HepG2 (cell line): ENCODE results near the gene BIRC3. TPM values are rescaled to one million over a fixed set of nuclear protein-coding genes. Genes with fewer than 3 reads are reported as not detected.
A peak's percentile ranks its signal among the peaks of the same experiment; 100 is the strongest.

Experiments used
- ATAC-seq: fragments of 200-7000 bp; cut with Tn5 transposase; 3 replicates; pipeline ENCODE4 v1.9.1; 2020; ENCODE audit warnings: mild to moderate bottlenecking, moderate library complexity
- BruUV-seq: library from RNA; stranded (reverse); fragments of 400-500 nt; replicated peaks from 2 replicates; lab custom pipeline; 2021; lab: Mats Ljungman, UMichigan
- CTCF ChIA-PET: fragments of 300-600 bp; formaldehyde crosslinking; extraction: SDS; loops from one replicate; lab custom pipeline; 2021; ENCODE audit warnings: low total read pairs, inconsistent platforms, low intra/inter-chr PET ratio; lab: Yijun Ruan, JAX
- POLR2A ChIA-PET: fragments of 350-600 bp; sonication (Branson Sonifier 250); formaldehyde crosslinking; loops from one replicate; lab custom pipeline; 2020; ENCODE audit warnings: antibody characterized with exemption, inconsistent platforms; lab: Yijun Ruan, JAX
- DNase-seq: peaks from one replicate; pipeline ENCODE4 v3.0.0-alpha.2; 2015; ENCODE audit warnings: low spot score
- FAIRE-seq: peaks from 3 replicates; lab custom pipeline; 2011; peaks lifted over from hg19 to GRCh38; lab: Jason Lieb, UNC
- H2AFZ ChIP-seq: one replicate; pipeline ENCODE4 v1.6.1; 2011; ENCODE audit warnings: low read length, inconsistent platforms
- H3K27ac ChIP-seq: fragments of 300-600 bp; 3 replicates; pipeline ENCODE4 v1.8.0; 2011; ENCODE audit warnings: mixed run types, mild to moderate bottlenecking, mixed read lengths, low read length, inconsistent platforms; ENCODE audit not compliant: insufficient read depth; ENCODE audit errors: extremely low read length
- H3K27me3 ChIP-seq, 2 experiments: fragments of 200-600 bp in 1 of 2; 2 replicates in 1 of 2; 3 replicates in 1 of 2; pipeline versions ENCODE4 v1.6.0 to v1.8.0; 2011; ENCODE audit warnings: low read length in 2 of 2, mild to moderate bottlenecking in 2 of 2, moderate library complexity in 2 of 2, inconsistent platforms in 1 of 2; ENCODE audit not compliant: insufficient read depth in 2 of 2, control insufficient read depth in 1 of 2
- H3K36me3 ChIP-seq, 2 experiments: fragments of 200-600 bp in 1 of 2; replicated peaks in 1 of 2; 2 replicates in 1 of 2; 3 replicates in 1 of 2; pipeline versions ENCODE4 v1.5.1 to v1.8.0; 2011; ENCODE audit warnings: low read length in 2 of 2, inconsistent platforms in 1 of 2; ENCODE audit not compliant: insufficient read depth in 2 of 2, control insufficient read depth in 1 of 2
- H3K4me1 ChIP-seq: 2 replicates; pipeline ENCODE4 v1.5.1; 2012; ENCODE audit warnings: low read length, inconsistent platforms; ENCODE audit not compliant: insufficient read depth
- H3K4me2 ChIP-seq: 2 replicates; pipeline ENCODE4 v1.6.0; 2011; ENCODE audit warnings: low read depth, low read length, inconsistent platforms
- H3K4me3 ChIP-seq, 3 experiments: fragments of 200-600 bp in 1 of 3; sonication (generic), shearing (Covaris generic) in 1 of 3; replicated peaks in 1 of 3; 2 replicates each; pipeline ENCODE4 v1.5.1; 2011 to 2016; ENCODE audit warnings: low read length in 3 of 3, inconsistent platforms in 2 of 3, low read depth in 2 of 3, mild to moderate bottlenecking in 2 of 3, control low read depth in 1 of 3, mixed read lengths in 1 of 3; ENCODE audit not compliant: insufficient read depth in 1 of 3
- H3K79me2 ChIP-seq: one replicate; pipeline ENCODE4 v1.6.1; 2011; ENCODE audit warnings: low read length, inconsistent platforms; ENCODE audit not compliant: insufficient read depth
- H3K9ac ChIP-seq: 2 replicates; pipeline ENCODE4 v1.6.0; 2011; ENCODE audit warnings: mild to moderate bottlenecking, low read depth, low read length, inconsistent platforms; ENCODE audit not compliant: insufficient read depth
- H3K9me3 ChIP-seq: 2 replicates; pipeline ENCODE4 v1.5.1; 2012; ENCODE audit warnings: mild to moderate bottlenecking, low read length
- H4K20me1 ChIP-seq: 2 replicates; pipeline ENCODE4 v1.6.0; 2011; ENCODE audit warnings: inconsistent platforms, mild to moderate bottlenecking, low read length, moderate library complexity; ENCODE audit not compliant: insufficient read depth
- FLYWCH1 ChIP-seq: sonication (generic); formaldehyde crosslinking; IDR thresholded peaks from 2 replicates; pipeline ENCODE4 v1.8.1; 2023; ENCODE audit warnings: mild to moderate bottlenecking, missing genetic modification reagents
- MTERF4 ChIP-seq: sonication (generic); formaldehyde crosslinking; IDR thresholded peaks from 2 replicates; pipeline ENCODE4 v1.8.0; 2023; ENCODE audit warnings: mild to moderate bottlenecking, missing genetic modification reagents
- POLR2A ChIP-seq, 2 experiments: IDR thresholded peaks; 2 replicates each; pipeline ENCODE4 v1.6.1; 2011; ENCODE audit warnings: low read depth in 2 of 2, low read length in 2 of 2, mild to moderate bottlenecking in 1 of 2, moderate library complexity in 1 of 2; ENCODE audit not compliant: insufficient read depth in 1 of 2
- POLR2G ChIP-seq: fragments of 200-400 bp; formaldehyde crosslinking; IDR thresholded peaks from 2 replicates; pipeline ENCODE4 v1.6.1; 2018; ENCODE audit warnings: mild to moderate bottlenecking, low read depth, low read length, moderate library complexity
- RBFOX2 ChIP-seq: fragments of 200-400 bp; formaldehyde crosslinking; IDR thresholded peaks from 2 replicates; pipeline ENCODE4 v1.6.1; 2017; ENCODE audit warnings: low read depth, mild to moderate bottlenecking, low read length
- RFX1 ChIP-seq: fragments of 450-650 bp; IDR thresholded peaks from 2 replicates; pipeline ENCODE4 v1.6.1; 2017
- SIN3A ChIP-seq: IDR thresholded peaks from 2 replicates; pipeline ENCODE4 v1.6.1; 2011; ENCODE audit warnings: low read depth, mild to moderate bottlenecking, control low read depth, low read length, borderline replicate concordance
- SMAD9 ChIP-seq: sonication (generic); formaldehyde crosslinking; IDR thresholded peaks from 2 replicates; pipeline ENCODE4 v1.5.1; 2020; ENCODE audit warnings: mild to moderate bottlenecking, missing genetic modification reagents
- STAT6 ChIP-seq: sonication (generic); formaldehyde crosslinking; IDR thresholded peaks from 2 replicates; pipeline ENCODE4 v1.4.0; 2020; ENCODE audit warnings: missing genetic modification reagents, mild to moderate bottlenecking, borderline replicate concordance
- ZKSCAN8 ChIP-seq: IDR thresholded peaks from 2 replicates; pipeline ENCODE4 v1.6.1; 2016; ENCODE audit warnings: borderline replicate concordance, missing genetic modification reagents, missing compliant biosample characterization
- ZNF205 ChIP-seq: IDR thresholded peaks from 2 replicates; pipeline ENCODE4 v1.6.1; 2018; ENCODE audit warnings: missing biosample characterization, missing genetic modification reagents
- WGBS: methylation state at CpG from one replicate; pipeline ENCODE4 v1.1.6; 2017; ENCODE audit warnings: low lambda C conversion rate; 5-methylcytosine and 5-hydroxymethylcytosine counted together
- in situ Hi-C: cut with HindIII; loops from 2 replicates; pipeline ENCODE4 v1.10.0; 2017; ENCODE audit warnings: low pct_unique_long_range_greater_than_20kb; ENCODE audit not compliant: extremely low pct_ligation_motif_present
- intact Hi-C: fragments of 100-400 bp; cut with micrococcal nuclease; formaldehyde crosslinking; loops from one replicate; pipeline ENCODE4 v1.10.0; 2022; ENCODE audit not compliant: unreplicated experiment
- polyA plus RNA-seq, 8 experiments: library from polyadenylated mRNA; depleted of rRNA in 3 of 8; stranded (reverse) in 7 of 8; unstranded in 1 of 8; fragments of >200 nt; fragmentation: Illumina TruSeq in 4 of 8; extraction: Trizol in 4 of 8; gene quantifications; 2 replicates each; pipeline versions ENCODE4 v1.2.1 to v1.2.3, GENCODE V29; 2011 to 2016; ENCODE audit warnings: low read depth in 4 of 8, missing spikeins in 1 of 8, mixed read lengths in 1 of 8; ENCODE audit not compliant: insufficient read depth in 1 of 8
- total RNA-seq, 5 experiments: library from RNA; depleted of rRNA; stranded (reverse); fragments of >200 nt; fragmentation: Illumina TruSeq; extraction: Trizol; gene quantifications; 2 replicates each; pipeline ENCODE4 v1.2.3, GENCODE V29; 2016; ENCODE audit warnings: low read depth in 1 of 5
- TF ChIP-seq, protein P1 (sequence below): IDR thresholded peaks from 2 replicates; pipeline ENCODE4 v1.4.0; 2020; ENCODE audit warnings: mild to moderate bottlenecking, missing genetic modification reagents
- TF ChIP-seq, protein P2 (sequence below): sonication (generic); IDR thresholded peaks from 2 replicates; pipeline ENCODE4 v1.6.1; 2016; ENCODE audit warnings: low read depth, borderline replicate concordance

Gene BIRC3
- total and polyA plus RNA-seq, 2 of the 13 experiments (the other 11 are each of a cell fraction or from before 2014, with no cell fraction given), result 0.41 to 4.2 TPM

DNA sequence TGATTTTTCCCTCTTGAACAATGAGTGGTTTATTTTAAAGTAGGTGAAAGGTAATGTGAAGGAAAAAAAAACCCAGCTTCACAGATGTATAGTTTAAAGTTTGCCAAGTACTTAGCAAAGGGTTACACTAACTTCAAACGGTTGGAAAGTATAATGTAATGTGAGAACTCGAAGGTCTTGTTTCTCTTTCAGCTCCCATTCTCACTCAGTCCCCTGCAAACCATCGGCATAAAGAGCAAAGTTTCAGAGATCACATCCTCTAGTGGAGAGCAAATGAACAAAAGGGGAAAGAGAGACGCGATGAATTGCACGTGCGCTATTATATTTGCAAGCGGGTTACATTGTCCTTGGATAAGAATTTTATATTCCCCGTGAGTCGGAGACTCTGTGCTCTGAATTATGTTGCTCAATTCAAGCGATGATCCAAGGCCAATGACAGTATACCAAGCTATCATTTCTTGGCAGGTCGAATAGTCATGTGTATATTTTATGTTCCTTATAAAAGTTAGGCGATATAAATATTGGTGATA is 37.6 kb upstream of the BIRC3 start (continued):
- TF ChIP-seq, protein P1, sequence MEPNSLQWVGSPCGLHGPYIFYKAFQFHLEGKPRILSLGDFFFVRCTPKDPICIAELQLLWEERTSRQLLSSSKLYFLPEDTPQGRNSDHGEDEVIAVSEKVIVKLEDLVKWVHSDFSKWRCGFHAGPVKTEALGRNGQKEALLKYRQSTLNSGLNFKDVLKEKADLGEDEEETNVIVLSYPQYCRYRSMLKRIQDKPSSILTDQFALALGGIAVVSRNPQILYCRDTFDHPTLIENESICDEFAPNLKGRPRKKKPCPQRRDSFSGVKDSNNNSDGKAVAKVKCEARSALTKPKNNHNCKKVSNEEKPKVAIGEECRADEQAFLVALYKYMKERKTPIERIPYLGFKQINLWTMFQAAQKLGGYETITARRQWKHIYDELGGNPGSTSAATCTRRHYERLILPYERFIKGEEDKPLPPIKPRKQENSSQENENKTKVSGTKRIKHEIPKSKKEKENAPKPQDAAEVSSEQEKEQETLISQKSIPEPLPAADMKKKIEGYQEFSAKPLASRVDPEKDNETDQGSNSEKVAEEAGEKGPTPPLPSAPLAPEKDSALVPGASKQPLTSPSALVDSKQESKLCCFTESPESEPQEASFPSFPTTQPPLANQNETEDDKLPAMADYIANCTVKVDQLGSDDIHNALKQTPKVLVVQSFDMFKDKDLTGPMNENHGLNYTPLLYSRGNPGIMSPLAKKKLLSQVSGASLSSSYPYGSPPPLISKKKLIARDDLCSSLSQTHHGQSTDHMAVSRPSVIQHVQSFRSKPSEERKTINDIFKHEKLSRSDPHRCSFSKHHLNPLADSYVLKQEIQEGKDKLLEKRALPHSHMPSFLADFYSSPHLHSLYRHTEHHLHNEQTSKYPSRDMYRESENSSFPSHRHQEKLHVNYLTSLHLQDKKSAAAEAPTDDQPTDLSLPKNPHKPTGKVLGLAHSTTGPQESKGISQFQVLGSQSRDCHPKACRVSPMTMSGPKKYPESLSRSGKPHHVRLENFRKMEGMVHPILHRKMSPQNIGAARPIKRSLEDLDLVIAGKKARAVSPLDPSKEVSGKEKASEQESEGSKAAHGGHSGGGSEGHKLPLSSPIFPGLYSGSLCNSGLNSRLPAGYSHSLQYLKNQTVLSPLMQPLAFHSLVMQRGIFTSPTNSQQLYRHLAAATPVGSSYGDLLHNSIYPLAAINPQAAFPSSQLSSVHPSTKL (CRISPR knock-in tag), result peak; percentile 92
- peak; percentile 81; the same call in 1 of the 2 replicates for TF ChIP-seq ZKSCAN8 (CRISPR knock-in tag)

GRCh38 chr11:102280245-102280833 is 36.9 kb upstream of the BIRC3 start:
- peak overlapping the region; percentile 91 for H3K27ac ChIP-seq
- ChIA-PET CTCF (interaction anchor here (1.4 kb wide), 1 partner anchor 14 kb away, joined by 3 read pairs; no protein-coding TSS in a partner anchor), POLR2A (interaction anchor here (1.1 to 2.1 kb wide), 3 partner anchors 9 to 93 kb away, joined by 3 to 26 read pairs (median 5); no protein-coding TSS in a partner anchor)
- H3K4me3 ChIP-seq, result peak overlapping the region in 2 of 3 experiments; percentile 4 to 42; a peak in 3 of 6 replicates
- no peaks in the 10 kb centered on the region for H4K20me1 ChIP-seq
- no peaks in the 10 kb centered on the region for H3K36me3 ChIP-seq
- H3K9ac ChIP-seq, result peak overlapping the region; percentile 61
- peaks cover 90% of the 10 kb centered on the region for H3K4me1 ChIP-seq
- H3K27me3 ChIP-seq, result no peaks in the 10 kb centered on the region
- no peak for FAIRE-seq
- in situ Hi-C loops (no loop called here), intact Hi-C loops (loop anchor here (1.0 kb wide), 1 partner anchor 8 kb away; no protein-coding TSS in a partner anchor)
- 33% methylated on average over 4 of the region's 4 CpGs for WGBS
- no TSS peak for BruUV-seq
- peak; percentile 49 for DNase-seq
- H3K79me2 ChIP-seq, result no peaks in the 10 kb centered on the region
- H3K4me2 ChIP-seq, result peak overlapping the region; percentile 77
- no peaks in the 10 kb centered on the region for H3K9me3 ChIP-seq
- ATAC-seq, result peak; percentile 82
- H2AFZ ChIP-seq, result no peak overlapping the region
- TF ChIP-seq, protein P2, sequence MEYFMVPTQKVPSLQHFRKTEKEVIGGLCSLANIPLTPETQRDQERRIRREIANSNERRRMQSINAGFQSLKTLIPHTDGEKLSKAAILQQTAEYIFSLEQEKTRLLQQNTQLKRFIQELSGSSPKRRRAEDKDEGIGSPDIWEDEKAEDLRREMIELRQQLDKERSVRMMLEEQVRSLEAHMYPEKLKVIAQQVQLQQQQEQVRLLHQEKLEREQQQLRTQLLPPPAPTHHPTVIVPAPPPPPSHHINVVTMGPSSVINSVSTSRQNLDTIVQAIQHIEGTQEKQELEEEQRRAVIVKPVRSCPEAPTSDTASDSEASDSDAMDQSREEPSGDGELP, result peak; percentile 75
- TF ChIP-seq ZNF205 (CRISPR knock-in tag) (0 out of 2 replicates have a peak, but pooled peaks have one; percentile 22), POLR2G (0 out of 2 replicates have a peak, but pooled peaks have one; percentile 55), SMAD9 (0 out of 2 replicates have a peak, but pooled peaks have one; percentile 32), STAT6 (CRISPR knock-in tag) (0 out of 2 replicates have a peak, but pooled peaks have one; percentile 1), MTERF4 (CRISPR knock-in tag) (no peak), FLYWCH1 (no peak), POLR2A (IDR thresholded peaks at IDR 0.05; ENCODE audit: insufficient read depth in 1 of 2, low read depth in 2 of 2, low read length in 2 of 2) (0 out of 4 replicates have a peak, but pooled peaks of 1 of the 2 experiments have one; percentile 35), RBFOX2 (peak; percentile 54; the same call in 1 of the 2 replicates), RFX1 (no peak), SIN3A (0 out of 2 replicates have a peak, but pooled peaks have one; percentile 23)
